Caco-2 (cell line): ENCODE results near the gene FAM120B. TPM values are rescaled to one million over a fixed set of nuclear protein-coding genes. Genes with fewer than 3 reads are reported as not detected.

Source experiments
- BruUV-seq: library from RNA; stranded (reverse); fragments of 400-500 nt; replicated peaks from 2 replicates; lab custom pipeline; 2021; lab: Mats Ljungman, UMichigan
- CTCF ChIA-PET: fragments of 300-600 bp; sonication (Branson Sonifier 250); formaldehyde crosslinking; loops from one replicate; lab custom pipeline; 2022; ENCODE audit warnings: antibody characterized with exemption; lab: Charles Lee
- POLR2A ChIA-PET: fragments of 300-600 bp; sonication (Branson Sonifier 250); formaldehyde crosslinking; loops from one replicate; lab custom pipeline; 2022; ENCODE audit warnings: antibody characterized with exemption; lab: Charles Lee
- DNase-seq, 2 experiments: peaks; one replicate each; pipeline versions ENCODE4 v3.0.0 to v3.0.0-alpha.2; 2020 to 2022
- H3K27me3 ChIP-seq: replicated peaks from 2 replicates; pipeline ENCODE4 v1.6.0; 2011; ENCODE audit warnings: low read length; ENCODE audit not compliant: control insufficient read depth, insufficient read depth
- H3K36me3 ChIP-seq: 2 replicates; pipeline ENCODE4 v1.5.1; 2011; ENCODE audit warnings: low read length; ENCODE audit not compliant: control insufficient read depth, insufficient read depth
- H3K4me1 ChIP-seq: fragments of 250-450 bp; sonication (Bioruptor Pico); 2 replicates; pipeline ENCODE4 v1.5.1; 2020; ENCODE audit warnings: mild to moderate bottlenecking
- H3K4me3 ChIP-seq: 2 replicates; pipeline ENCODE4 v1.5.1; 2011; ENCODE audit warnings: low read depth, mild to moderate bottlenecking, control low read depth, low read length
- H3K9me3 ChIP-seq: fragments of 250-450 bp; sonication (Bioruptor Pico); 2 replicates; pipeline ENCODE4 v1.5.1; 2020; ENCODE audit warnings: mild to moderate bottlenecking, moderate library complexity
- H3K27ac Mint-ChIP-seq: one replicate; pipeline ENCODE4 v1.8.0; 2022; ENCODE audit warnings: mixed read lengths; ENCODE audit not compliant: unreplicated experiment
- H3K27me3 Mint-ChIP-seq: one replicate; pipeline ENCODE4 v1.8.0; 2022; ENCODE audit warnings: mixed read lengths; ENCODE audit not compliant: insufficient read depth, unreplicated experiment
- H3K36me3 Mint-ChIP-seq: one replicate; pipeline ENCODE4 v1.8.0; 2022; ENCODE audit warnings: mild to moderate bottlenecking, mixed read lengths; ENCODE audit not compliant: insufficient read depth, unreplicated experiment
- H3K4me1 Mint-ChIP-seq: one replicate; pipeline ENCODE4 v1.8.0; 2022; ENCODE audit warnings: low read depth, mixed read lengths; ENCODE audit not compliant: unreplicated experiment
- H3K4me3 Mint-ChIP-seq: one replicate; pipeline ENCODE4 v1.8.0; 2022; ENCODE audit warnings: mild to moderate bottlenecking, moderate library complexity, mixed read lengths; ENCODE audit not compliant: unreplicated experiment
- H3K9me3 Mint-ChIP-seq: one replicate; pipeline ENCODE4 v1.8.0; 2022; ENCODE audit warnings: mixed read lengths; ENCODE audit not compliant: unreplicated experiment
- intact Hi-C: fragments of 100-400 bp; cut with micrococcal nuclease; formaldehyde crosslinking; loops from one replicate; pipeline ENCODE4 v1.10.0; 2022; ENCODE audit not compliant: unreplicated experiment
- total RNA-seq: library from RNA; stranded (reverse); gene quantifications from 2 replicates; pipeline ENCODE4 v1.2.3, GENCODE V29; 2022
- TF ChIP-seq, protein P1 (sequence below), 2 experiments: fragments of 200-600 bp in 1 of 2; IDR thresholded peaks; 1 replicate in 1 of 2; 2 replicates in 1 of 2; pipeline versions ENCODE4 v1.5.1 to v1.8.0; 2011 to 2022; ENCODE audit warnings: antibody characterized with exemption in 1 of 2, control low read depth in 1 of 2, inconsistent platforms in 1 of 2, low read depth in 1 of 2, low read length in 1 of 2, mild to moderate bottlenecking in 1 of 2, moderate library complexity in 1 of 2; ENCODE audit not compliant: insufficient read depth in 1 of 2, severe bottlenecking in 1 of 2, unreplicated experiment in 1 of 2

FAM120B gene
- total RNA-seq, 1 experiment from 2014 or later, result 21.0 TPM

DNA sequence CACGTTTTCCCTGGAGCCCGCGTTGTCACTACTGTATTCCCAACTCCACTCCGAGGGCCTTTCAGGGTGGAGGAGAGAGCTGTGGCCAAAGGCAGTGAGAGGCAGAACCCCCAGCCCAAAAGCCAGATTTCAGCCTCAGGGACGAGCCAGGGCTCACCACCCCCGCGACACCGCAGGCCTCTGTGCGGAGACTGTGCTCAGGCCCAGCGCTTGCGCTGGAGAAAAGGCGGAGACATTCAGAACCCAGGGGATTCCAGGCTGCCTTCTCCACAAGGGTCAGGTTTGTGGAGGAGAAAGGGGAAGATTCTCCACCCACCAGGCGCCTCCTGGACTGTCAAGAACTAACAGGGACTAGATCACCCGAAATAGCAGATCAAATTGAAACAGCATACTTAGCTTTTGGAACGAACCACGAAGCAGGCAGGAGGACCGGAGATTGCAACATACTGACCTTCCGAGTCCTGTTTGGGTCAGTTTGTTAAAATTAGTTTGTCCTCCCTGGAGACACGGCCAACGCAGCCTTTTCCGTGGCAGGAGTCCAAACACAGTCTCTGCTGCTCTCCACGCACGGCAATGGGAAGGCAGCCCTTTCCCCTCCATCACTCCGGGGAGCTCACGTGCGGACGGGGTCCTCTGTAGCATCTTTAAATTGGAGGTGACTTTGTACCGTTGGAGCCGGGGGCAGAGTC is 30.0 kb upstream of the FAM120B start:
- TF ChIP-seq, protein P1, sequence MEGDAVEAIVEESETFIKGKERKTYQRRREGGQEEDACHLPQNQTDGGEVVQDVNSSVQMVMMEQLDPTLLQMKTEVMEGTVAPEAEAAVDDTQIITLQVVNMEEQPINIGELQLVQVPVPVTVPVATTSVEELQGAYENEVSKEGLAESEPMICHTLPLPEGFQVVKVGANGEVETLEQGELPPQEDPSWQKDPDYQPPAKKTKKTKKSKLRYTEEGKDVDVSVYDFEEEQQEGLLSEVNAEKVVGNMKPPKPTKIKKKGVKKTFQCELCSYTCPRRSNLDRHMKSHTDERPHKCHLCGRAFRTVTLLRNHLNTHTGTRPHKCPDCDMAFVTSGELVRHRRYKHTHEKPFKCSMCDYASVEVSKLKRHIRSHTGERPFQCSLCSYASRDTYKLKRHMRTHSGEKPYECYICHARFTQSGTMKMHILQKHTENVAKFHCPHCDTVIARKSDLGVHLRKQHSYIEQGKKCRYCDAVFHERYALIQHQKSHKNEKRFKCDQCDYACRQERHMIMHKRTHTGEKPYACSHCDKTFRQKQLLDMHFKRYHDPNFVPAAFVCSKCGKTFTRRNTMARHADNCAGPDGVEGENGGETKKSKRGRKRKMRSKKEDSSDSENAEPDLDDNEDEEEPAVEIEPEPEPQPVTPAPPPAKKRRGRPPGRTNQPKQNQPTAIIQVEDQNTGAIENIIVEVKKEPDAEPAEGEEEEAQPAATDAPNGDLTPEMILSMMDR (IDR thresholded peaks at IDR 0.05; ENCODE audit: insufficient read depth in 1 of 2, low read depth in 1 of 2, low read length in 1 of 2, severe bottlenecking in 1 of 2, unreplicated experiment in 1 of 2), result no peak
- no peaks in the 10 kb centered on the region for H3K9me3 ChIP-seq
- intact Hi-C loops, result no loop called here
- Mint-ChIP-seq H3K27ac (no peak overlapping the region), H3K4me3 (no peak overlapping the region), H3K27me3 (no peaks in the 10 kb centered on the region), H3K36me3 (peaks cover 2% of the 10 kb centered on the region), H3K4me1 (peaks cover 5% of the 10 kb centered on the region), H3K9me3 (no peaks in the 10 kb centered on the region)
- no peaks in the 10 kb centered on the region for H3K27me3 ChIP-seq
- no TSS peak for BruUV-seq
- H3K4me1 ChIP-seq, result 0 out of 2 replicates have a peak, but pooled peaks cover 4% of the 10 kb centered on the region
- H3K36me3 ChIP-seq, result no peaks in the 10 kb centered on the region
- POLR2A ChIA-PET, result interaction anchor here (0.7 kb wide), 1 partner anchor 14 kb away, joined by 3 read pairs; no protein-coding TSS in a partner anchor
- no peak overlapping the region for H3K4me3 ChIP-seq
- no peak for DNase-seq
- CTCF ChIA-PET, result no interaction called here

DNA sequence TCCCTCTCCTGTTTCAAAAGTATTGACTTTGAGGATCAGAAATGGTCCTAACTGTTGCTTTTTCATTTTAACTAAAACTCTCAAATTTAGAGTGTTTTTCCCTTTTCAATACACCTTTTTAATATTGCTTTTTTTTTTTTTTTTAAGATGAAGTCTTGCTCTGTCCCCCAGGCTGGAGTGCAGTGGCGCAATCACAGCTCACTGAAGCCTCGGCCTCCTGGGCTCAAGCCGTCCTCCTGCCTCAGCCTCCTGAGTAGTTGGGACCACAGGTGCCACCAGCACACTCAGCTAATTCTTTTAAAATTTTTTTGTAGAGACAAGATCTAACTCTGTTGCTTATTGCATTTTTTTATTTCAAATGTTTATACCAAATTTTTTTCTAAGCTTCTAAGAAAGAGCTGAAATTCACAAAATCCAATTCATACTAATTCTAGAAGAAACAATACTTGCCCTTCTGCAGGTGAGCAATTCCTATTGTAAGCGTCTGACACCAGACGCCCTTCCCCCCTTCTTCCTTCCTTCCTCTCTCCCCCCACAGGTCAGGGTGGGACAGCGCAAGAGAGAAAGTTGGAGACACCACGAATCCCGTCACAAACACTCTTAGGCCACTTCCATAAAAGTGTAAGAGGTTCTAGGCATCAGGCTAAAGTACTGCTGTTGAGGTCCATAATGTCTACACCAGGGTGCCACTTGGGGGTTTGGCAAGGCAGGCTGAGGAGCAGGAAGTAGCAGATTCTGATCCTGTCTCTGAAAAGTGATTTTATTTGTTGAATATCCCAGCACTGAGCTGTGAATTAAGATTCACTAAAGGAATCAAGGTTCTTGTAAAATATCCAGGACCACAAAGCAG is 28.4 kb upstream of the FAM120B start:
- H3K4me1 Mint-ChIP-seq, result peaks cover 5% of the 10 kb centered on the region
- no peaks in the 10 kb centered on the region for H3K27me3 Mint-ChIP-seq
- TF ChIP-seq, protein P1 (IDR thresholded peaks at IDR 0.05; ENCODE audit: insufficient read depth in 1 of 2, low read depth in 1 of 2, low read length in 1 of 2, severe bottlenecking in 1 of 2, unreplicated experiment in 1 of 2), result no peak
- intact Hi-C loops, result no loop called here
- ChIA-PET CTCF (no interaction called here), POLR2A (no interaction called here)
- Histone ChIP-seq H3K4me3 (no peak overlapping the region), H3K4me1 (0 out of 2 replicates have a peak, but pooled peaks cover 4% of the 10 kb centered on the region), H3K27me3 (no peaks in the 10 kb centered on the region), H3K36me3 (no peaks in the 10 kb centered on the region), H3K9me3 (no peaks in the 10 kb centered on the region)
- peaks cover 6% of the 10 kb centered on the region for H3K36me3 Mint-ChIP-seq
- DNase-seq, result no peak
- H3K4me3 Mint-ChIP-seq, result no peak overlapping the region
- H3K27ac Mint-ChIP-seq, result no peak overlapping the region
- no TSS peak for BruUV-seq
- no peaks in the 10 kb centered on the region for H3K9me3 Mint-ChIP-seq

DNA sequence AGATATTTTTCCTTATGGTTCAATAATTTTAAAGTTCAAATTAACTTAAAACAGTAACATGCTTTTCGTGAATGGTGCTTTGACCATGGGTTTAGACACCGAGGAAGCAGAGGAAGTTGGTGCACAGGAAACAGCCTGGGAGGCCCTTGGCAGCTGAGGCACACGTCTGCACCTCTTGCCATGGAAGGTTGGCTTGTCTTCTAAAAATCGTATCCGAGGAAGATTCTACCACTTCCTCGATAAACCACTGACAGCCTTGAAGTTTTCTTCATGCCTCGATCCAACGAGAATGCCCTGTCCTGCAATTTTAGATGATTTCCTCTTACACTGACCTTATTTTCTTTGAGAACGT is 27.8 kb upstream of the FAM120B start:
- H3K4me3 Mint-ChIP-seq, result no peak overlapping the region
- peaks cover 5% of the 10 kb centered on the region for H3K4me1 Mint-ChIP-seq
- no TSS peak for BruUV-seq
- H3K4me1 ChIP-seq, result 0 out of 2 replicates have a peak, but pooled peaks cover 4% of the 10 kb centered on the region
- no peaks in the 10 kb centered on the region for H3K9me3 Mint-ChIP-seq
- POLR2A ChIA-PET, result no interaction called here
- intact Hi-C loops, result no loop called here
- peaks cover 6% of the 10 kb centered on the region for H3K36me3 Mint-ChIP-seq
- H3K27me3 ChIP-seq, result no peaks in the 10 kb centered on the region
- no peak for DNase-seq
- TF ChIP-seq, protein P1 (IDR thresholded peaks at IDR 0.05; ENCODE audit: insufficient read depth in 1 of 2, low read depth in 1 of 2, low read length in 1 of 2, severe bottlenecking in 1 of 2, unreplicated experiment in 1 of 2), result no peak
- H3K9me3 ChIP-seq, result no peaks in the 10 kb centered on the region
- H3K27me3 Mint-ChIP-seq, result no peaks in the 10 kb centered on the region
- H3K4me3 ChIP-seq, result no peak overlapping the region
- CTCF ChIA-PET, result no interaction called here
- H3K27ac Mint-ChIP-seq, result no peak overlapping the region
- no peaks in the 10 kb centered on the region for H3K36me3 ChIP-seq
